Right renal pelvis (tissue), 4 donors: ENCODE results near the gene SLC30A4. TPM values are rescaled to one million over a fixed set of nuclear protein-coding genes. Genes with fewer than 3 reads are reported as not detected.
"Not testable (repeated sequence)": the region's sequence is repeated elsewhere in the genome, so short reads cannot be mapped to it uniquely, and the experiment has no call there.

Experiments
- DNase-seq, 4 donors: peaks; one replicate each; pipeline ENCODE4 v3.0.0-alpha.2; 2013; ENCODE audit warnings: low read depth in 4 of 4, low spot score in 3 of 4, missing footprints in 1 of 4
- polyA plus RNA-seq, 4 donors: library from polyadenylated mRNA; unstranded; fragments of 120-200 nt; gene quantifications; one replicate each; pipeline ENCODE4 v1.2.1, GENCODE V29; 2013; ENCODE audit not compliant: insufficient read length in 4 of 4

SLC30A4 gene
- polyA plus RNA-seq: 1 to 10 TPM; 7.0 to 9.0 (median 8.4) TPM

DNA sequence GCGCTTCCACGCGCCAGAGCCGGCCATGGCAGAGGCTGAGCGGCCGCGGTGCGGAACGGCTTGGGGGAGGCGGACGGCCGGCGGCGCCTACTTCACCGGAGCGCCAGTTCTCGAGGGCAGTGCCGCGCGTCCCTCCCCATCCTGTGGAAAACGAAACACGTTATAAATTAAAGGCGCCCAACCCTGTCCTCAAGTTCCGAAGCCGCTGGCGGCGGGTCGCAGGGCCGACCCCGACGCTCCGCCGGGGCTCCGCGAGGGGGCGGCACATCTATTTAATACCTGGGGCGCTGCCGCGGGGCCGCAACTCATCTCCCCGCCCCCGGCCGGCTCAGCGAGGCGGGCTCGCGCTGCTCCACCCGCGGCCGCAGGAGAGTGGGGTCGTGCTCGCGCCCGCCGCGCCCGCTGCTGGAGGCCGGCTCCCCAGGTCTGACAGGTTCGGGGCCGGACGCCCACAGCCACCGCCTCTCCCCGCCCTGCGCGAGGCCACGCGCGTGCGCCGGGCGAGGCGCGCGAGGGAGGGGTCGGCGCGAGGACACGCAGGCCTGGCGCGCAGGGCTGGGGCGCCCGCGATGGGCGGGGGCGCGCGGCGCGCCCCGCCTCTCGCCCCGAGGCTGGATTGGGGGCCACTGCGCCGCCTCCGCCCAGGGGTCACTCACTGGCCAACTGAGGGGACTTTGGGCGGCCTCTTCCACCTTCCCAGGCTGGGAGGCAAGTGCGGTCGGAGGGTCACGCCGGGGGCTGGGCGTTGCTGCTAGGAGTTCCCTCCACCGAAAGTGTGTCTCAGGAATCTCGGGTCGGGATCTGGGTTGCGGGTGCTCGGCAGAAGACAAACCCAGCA lies at the start of gene SLC30A4:
Gene SLC30A4, minus strand, starts transcription at position 428 of the 838 bp plus-strand sequence. Its CDS starts 401 bp downstream, at position 27.
- peak; percentile 49 to 60 (median 57) for DNase-seq

- no peak for DNase-seq
Measured at GRCh38 chr15:45555934-45556608, 33.5 kb upstream of the SLC30A4 start.

DNA sequence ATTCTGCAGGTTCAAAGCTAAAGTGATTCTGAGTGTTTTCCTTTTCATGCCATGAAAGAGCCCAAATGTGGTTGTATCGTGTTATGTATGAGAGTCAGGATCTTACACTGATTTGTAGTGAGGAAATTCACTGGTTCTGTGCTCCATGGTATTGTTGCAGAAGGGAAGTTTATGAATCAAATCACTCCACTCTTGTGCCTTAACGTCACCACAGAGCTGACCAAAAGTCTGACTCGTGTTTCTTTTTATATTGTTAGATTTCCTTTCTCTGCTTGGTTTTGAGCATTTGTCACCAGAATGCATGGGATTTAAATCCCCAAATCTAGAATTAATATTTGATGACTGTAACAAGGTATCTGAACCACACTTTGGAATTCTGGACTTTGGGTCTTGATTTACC lies 29.1 kb upstream of the SLC30A4 start:
- DNase-seq: no peak

- no peak for DNase-seq
Measured at GRCh38 chr15:45550436-45550835, 27.9 kb upstream of the SLC30A4 start.

GRCh38 chr15:45549541-45550220 lies 27.1 kb upstream of the SLC30A4 start:
- DNase-seq: no peak

- no peak for DNase-seq
Measured at GRCh38 chr15:45548753-45549520, 26.4 kb upstream of the SLC30A4 start.

- no peak for DNase-seq
Measured at GRCh38 chr15:45546789-45547188, 24.2 kb upstream of the SLC30A4 start.

GRCh38 chr15:45544266-45545023 lies 21.9 kb upstream of the SLC30A4 start:
- no peak for DNase-seq

DNA sequence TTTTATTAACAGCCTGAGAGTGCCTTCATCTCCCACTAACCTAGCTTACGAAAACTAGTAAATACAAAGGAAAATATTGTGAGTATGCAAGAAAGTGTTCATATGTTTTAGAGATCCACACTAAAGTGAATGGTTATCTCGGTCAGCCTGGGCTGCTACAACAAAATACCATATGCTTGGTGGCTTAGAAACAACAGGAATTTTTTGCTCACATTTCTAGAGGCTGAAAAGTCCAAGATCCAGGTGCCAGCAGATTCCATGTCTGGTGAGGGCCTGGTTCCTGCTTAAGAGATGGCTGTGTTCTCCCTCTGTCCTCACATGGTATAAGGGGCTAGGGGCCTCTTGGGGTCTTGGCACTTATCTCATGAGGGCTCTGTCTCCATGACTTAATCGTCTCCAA lies 20.5 kb upstream of the SLC30A4 start:
- DNase-seq: no peak

- DNase-seq: no peak
Measured at GRCh38 chr15:45540531-45540930, 18.0 kb upstream of the SLC30A4 start.

DNA sequence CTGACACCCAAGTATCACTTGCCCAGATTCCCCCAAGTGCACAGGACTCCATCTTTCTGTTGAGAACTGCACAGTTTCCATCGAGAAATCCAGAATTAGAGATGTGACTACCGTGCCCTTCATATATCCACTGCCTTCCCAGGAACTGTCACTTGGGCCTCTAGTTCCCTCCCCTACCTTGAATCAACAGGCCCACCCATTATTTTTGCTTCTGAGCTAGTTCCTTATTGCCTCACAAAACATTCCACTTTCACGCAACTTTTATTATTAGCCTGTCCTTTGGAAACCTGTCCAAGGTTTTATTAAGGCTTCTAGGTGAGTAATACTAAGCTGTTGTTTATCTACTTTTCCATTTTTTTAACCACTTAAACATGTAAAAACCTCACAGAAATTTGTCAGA lies 17.1 kb upstream of the SLC30A4 start:
- DNase-seq: no peak

GRCh38 chr15:45536934-45537333 lies 14.4 kb upstream of the SLC30A4 start:
- no peak for DNase-seq

- no peak for DNase-seq
Measured at GRCh38 chr15:45535486-45536042, 13.0 kb upstream of the SLC30A4 start.

DNA sequence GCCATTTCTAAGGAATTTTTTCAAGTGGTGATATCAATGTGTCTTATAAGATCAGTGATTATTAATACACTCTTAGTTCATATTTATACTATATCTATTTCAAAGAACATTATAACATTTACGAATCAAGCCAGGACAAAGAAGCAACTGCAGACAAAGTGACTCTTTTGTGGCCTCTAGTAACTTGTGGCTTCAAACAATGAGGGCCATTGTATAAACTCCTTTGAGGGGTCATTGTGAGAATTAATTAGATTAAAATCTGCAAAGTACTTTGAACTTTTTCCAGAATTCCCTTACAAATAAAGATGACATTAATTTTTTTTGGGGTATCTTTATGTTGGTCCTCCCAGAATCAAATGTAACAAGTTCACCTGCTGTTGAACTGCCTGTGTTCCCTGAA lies 12.3 kb upstream of the SLC30A4 start:
- no peak for DNase-seq

DNA sequence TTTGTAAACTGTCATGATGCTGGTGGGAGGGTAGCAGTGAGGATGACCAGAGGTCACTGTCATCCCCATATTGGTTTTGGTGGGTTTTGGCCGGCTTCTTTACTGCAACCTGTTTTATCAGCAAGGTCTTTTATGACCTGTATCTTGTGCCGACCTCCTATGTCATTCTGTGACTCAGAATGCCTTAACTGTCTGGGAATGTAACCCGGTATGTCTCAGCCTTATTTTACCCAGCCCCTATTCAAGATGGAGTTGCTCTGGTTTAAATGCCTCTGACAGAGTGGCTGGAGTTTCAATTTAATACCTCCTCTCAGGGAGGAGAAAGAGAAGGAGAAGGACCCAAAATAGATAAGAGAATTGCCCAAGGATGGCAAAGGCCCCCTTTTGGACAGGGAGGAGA lies 10.3 kb upstream of the SLC30A4 start:
- DNase-seq: not testable (repeated sequence)

- no peak for DNase-seq
Measured at GRCh38 chr15:45529613-45530012, 7.1 kb upstream of the SLC30A4 start.

GRCh38 chr15:45527086-45527485 lies 4.5 kb upstream of the SLC30A4 start:
- no peak for DNase-seq

- DNase-seq: peak in 1 of 4 donors; percentile 35
Measured at GRCh38 chr15:45523166-45523460, 558 bp upstream of the SLC30A4 start.

DNA sequence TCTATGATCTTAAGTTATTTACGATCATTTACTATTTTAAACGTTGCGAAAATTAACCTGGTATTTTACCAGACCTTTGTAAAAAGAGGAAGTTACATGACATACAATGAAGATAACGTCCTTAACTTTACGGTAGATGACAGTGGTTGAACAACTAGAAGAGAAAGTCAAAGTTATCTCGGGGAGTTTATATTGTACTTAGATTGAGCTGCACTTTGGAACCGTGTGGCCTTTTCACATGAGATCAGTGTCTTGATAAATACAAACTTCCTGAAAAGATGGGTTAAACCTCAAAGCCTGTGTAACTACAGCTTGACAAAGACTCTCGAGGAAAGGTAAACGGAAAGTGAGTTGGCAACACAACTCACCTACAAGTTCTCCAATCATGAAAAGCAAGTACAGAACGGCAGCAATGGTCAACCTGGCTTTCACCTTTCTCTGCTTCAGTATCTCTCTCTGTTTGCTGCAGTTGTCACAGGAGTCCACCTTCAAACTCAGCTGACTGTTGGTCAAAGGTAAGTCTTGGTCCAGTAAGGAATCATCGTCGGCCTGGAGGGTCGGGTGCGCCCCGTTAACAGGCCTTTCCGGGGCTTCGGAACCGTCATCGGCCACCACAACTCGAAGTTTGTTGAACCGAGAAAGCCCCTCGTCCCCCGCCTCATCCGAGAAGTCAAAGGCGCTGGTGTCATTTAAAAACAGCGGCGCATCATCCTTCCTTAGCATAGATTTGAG lies 793 bp downstream of the SLC30A4 start:
- peak in 3 of 4 donors; percentile 0 to 30 (median 14) for DNase-seq
